Trophoblast cell (in vitro differentiated cells and primary cell): Measurements from ENCODE around the gene CFAP58.

Experiments used
- DNase-seq, 2 donors: peaks; one replicate each; pipeline ENCODE4 v3.0.0-alpha.2; 2016
- H2AFZ ChIP-seq: 2 replicates; pipeline ENCODE4 v1.6.1; 2013; ENCODE audit warnings: low read length, moderate library complexity, mild to moderate bottlenecking; ENCODE audit not compliant: insufficient read depth, poor library complexity
- H2AK5ac ChIP-seq: 2 replicates; pipeline ENCODE4 v1.6.1; 2013; ENCODE audit warnings: mild to moderate bottlenecking, low read length
- H2BK120ac ChIP-seq: 2 replicates; pipeline ENCODE4 v1.6.1; 2013; ENCODE audit warnings: low read length, mild to moderate bottlenecking, moderate library complexity; ENCODE audit not compliant: insufficient read depth, poor library complexity
- H2BK12ac ChIP-seq: 2 replicates; pipeline ENCODE4 v1.6.1; 2013; ENCODE audit warnings: mild to moderate bottlenecking, low read length, moderate library complexity
- H2BK5ac ChIP-seq: 2 replicates; pipeline ENCODE4 v1.6.1; 2013; ENCODE audit warnings: low read length, low read depth, moderate library complexity, mild to moderate bottlenecking; ENCODE audit not compliant: poor library complexity
- H3K14ac ChIP-seq: 2 replicates; pipeline ENCODE4 v1.6.1; 2013; ENCODE audit warnings: mild to moderate bottlenecking, low read length
- H3K18ac ChIP-seq: 2 replicates; pipeline ENCODE4 v1.6.1; 2013; ENCODE audit warnings: mild to moderate bottlenecking, low read length
- H3K23ac ChIP-seq: 2 replicates; pipeline ENCODE4 v1.6.1; 2013; ENCODE audit warnings: low read length
- H3K27ac ChIP-seq: 2 replicates; pipeline ENCODE4 v1.5.1; 2013; ENCODE audit warnings: low read depth, mild to moderate bottlenecking, inconsistent platforms, low read length, moderate library complexity
- H3K27me3 ChIP-seq: 2 replicates; pipeline ENCODE4 v1.6.1; 2013; ENCODE audit warnings: inconsistent platforms, mild to moderate bottlenecking, low read length, moderate library complexity; ENCODE audit not compliant: insufficient read depth
- H3K36me3 ChIP-seq, 2 experiments: 1 replicate in 1 of 2; 2 replicates in 1 of 2; pipeline ENCODE4 v1.6.1; 2013; ENCODE audit warnings: low read length in 2 of 2, mild to moderate bottlenecking in 2 of 2, moderate library complexity in 1 of 2; ENCODE audit not compliant: insufficient read depth in 2 of 2, control insufficient read depth in 1 of 2
- H3K4ac ChIP-seq: 2 replicates; pipeline ENCODE4 v1.6.1; 2013; ENCODE audit warnings: low read depth, mild to moderate bottlenecking, low read length, moderate library complexity
- H3K4me1 ChIP-seq, 2 experiments: 1 replicate in 1 of 2; 2 replicates in 1 of 2; pipeline ENCODE4 v1.6.1; 2013; ENCODE audit warnings: low read length in 2 of 2, mild to moderate bottlenecking in 2 of 2, moderate library complexity in 1 of 2; ENCODE audit not compliant: insufficient read depth in 2 of 2, control insufficient read depth in 1 of 2
- H3K4me2 ChIP-seq: 2 replicates; pipeline ENCODE4 v1.6.1; 2013; ENCODE audit warnings: inconsistent platforms, mild to moderate bottlenecking, low read length, moderate library complexity
- H3K4me3 ChIP-seq: 2 replicates; pipeline ENCODE4 v1.5.1; 2013; ENCODE audit warnings: mild to moderate bottlenecking, low read depth, low read length, inconsistent platforms
- H3K79me1 ChIP-seq: one replicate; pipeline ENCODE4 v1.6.1; 2013; ENCODE audit warnings: low read length
- H3K79me2 ChIP-seq: 2 replicates; pipeline ENCODE4 v1.6.1; 2013; ENCODE audit warnings: low read length, mild to moderate bottlenecking; ENCODE audit not compliant: control insufficient read depth, insufficient read depth, poor library complexity
- H3K9ac ChIP-seq: 2 replicates; pipeline ENCODE4 v1.6.1; 2013; ENCODE audit warnings: mild to moderate bottlenecking, low read length
- H3K9me3 ChIP-seq: 2 replicates; pipeline ENCODE4 v1.6.1; 2013; ENCODE audit warnings: low read depth, mild to moderate bottlenecking, control low read depth, inconsistent platforms, low read length; ENCODE audit not compliant: insufficient read depth
- H4K12ac ChIP-seq: 2 replicates; pipeline ENCODE4 v1.6.1; 2013; ENCODE audit warnings: low read depth, mild to moderate bottlenecking, low read length, moderate library complexity
- H4K8ac ChIP-seq: 2 replicates; pipeline ENCODE4 v1.6.1; 2013; ENCODE audit warnings: low read depth, mild to moderate bottlenecking, low read length, moderate library complexity
- H4K91ac ChIP-seq: one replicate; pipeline ENCODE4 v1.6.1; 2013; ENCODE audit warnings: low read depth, mild to moderate bottlenecking, low read length, moderate library complexity
- WGBS: extraction: QIAGEN DNeasy Blood & Tissue Kit; methylation state at CpG from one replicate; pipeline ENCODE4 v1.1.7; 2013; ENCODE audit warnings: missing lambda C conversion rate; ENCODE audit not compliant: insufficient read length, insufficient coverage; ENCODE audit errors: extremely low coverage; 5-methylcytosine and 5-hydroxymethylcytosine counted together

The CFAP58 gene

DNA sequence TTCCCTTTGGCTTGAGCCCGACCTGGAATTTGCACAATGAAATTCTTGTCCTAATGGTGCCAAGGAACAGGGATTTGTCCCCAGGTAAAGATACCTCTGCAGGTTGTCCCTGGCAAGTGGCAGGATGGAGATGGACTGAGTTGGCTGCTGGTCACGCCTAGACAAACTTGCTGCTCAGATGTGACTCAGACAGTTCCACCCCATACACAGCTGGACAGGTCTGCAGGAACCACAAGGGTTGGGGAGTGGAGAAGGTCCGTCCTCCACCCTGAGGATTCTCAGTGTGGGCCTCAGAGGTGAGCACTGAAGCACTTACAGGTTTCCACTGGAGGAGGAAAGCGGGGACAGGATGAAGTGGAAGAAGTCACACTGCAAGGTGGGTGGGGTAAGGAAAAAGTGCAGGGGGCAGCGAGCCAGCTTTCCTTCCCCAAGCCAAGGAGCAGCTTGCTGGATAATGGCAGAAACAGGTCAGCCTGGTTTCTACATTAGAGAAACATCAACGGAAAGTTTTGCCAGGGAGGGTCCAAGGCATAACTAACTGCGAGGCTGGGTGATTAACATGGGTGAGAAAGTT lies 35.8 kb upstream of the CFAP58 start:
- no CpG with 5 or more reads among the region's 7 CpGs for WGBS
- Histone ChIP-seq H2BK5ac (no peak overlapping the region), H3K4me3 (no peak overlapping the region), H3K9me3 (peaks cover 3% of the 10 kb centered on the region), H3K23ac (no peak overlapping the region), H3K18ac (no peak overlapping the region), H3K4ac (no peak overlapping the region), H3K4me2 (no peak overlapping the region), H2BK120ac (no peak overlapping the region), H3K79me2 (peaks cover 3% of the 10 kb centered on the region), H4K8ac (no peak overlapping the region), H3K14ac (no peak overlapping the region), H2AFZ (no peak overlapping the region), H3K79me1 (no peaks in the 10 kb centered on the region), H3K27ac (no peak overlapping the region), H2BK12ac (no peak overlapping the region), H4K12ac (no peak overlapping the region), H4K91ac (no peak overlapping the region), H2AK5ac (no peak overlapping the region), H3K36me3 (peaks cover 36 to 40% of the 10 kb centered on the region in 2 experiments), H3K27me3 (no peaks in the 10 kb centered on the region), H3K9ac (no peak overlapping the region), H3K4me1 (peaks cover 5 to 17% of the 10 kb centered on the region in 2 experiments)
- DNase-seq: peak; percentile 36 to 64

DNA sequence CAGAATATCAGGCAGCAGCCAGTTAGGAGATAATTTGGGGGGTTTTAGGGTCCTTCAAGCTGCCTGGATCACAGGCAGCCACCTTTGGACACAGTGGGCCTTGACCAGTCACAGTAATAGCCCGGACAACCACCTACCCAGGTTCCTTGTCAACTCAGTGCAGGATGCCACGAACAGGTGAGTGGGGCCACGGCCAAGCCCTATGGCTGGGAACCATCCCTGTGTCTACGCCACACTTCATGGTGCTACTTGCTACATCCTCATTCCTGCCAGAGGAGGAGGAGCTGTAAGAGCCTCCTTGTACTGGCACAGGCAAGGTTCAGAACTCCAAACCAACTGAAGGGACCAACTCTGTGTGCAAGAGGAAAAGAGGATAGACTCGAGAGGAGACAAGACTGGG lies 35.3 kb upstream of the CFAP58 start:
- no peak overlapping the region for H2BK12ac ChIP-seq
- H3K36me3 ChIP-seq: peaks cover 31 to 35% of the 10 kb centered on the region in 2 experiments
- H3K18ac ChIP-seq: no peak overlapping the region
- no peak overlapping the region for H3K14ac ChIP-seq
- no peak overlapping the region for H2BK120ac ChIP-seq
- no peak overlapping the region for H4K8ac ChIP-seq
- H3K4me2 ChIP-seq: no peak overlapping the region
- H3K4ac ChIP-seq: no peak overlapping the region
- peaks cover 5 to 17% of the 10 kb centered on the region in 2 experiments for H3K4me1 ChIP-seq
- H3K9ac ChIP-seq: no peak overlapping the region
- no peak overlapping the region for H4K91ac ChIP-seq
- no peak overlapping the region for H2AFZ ChIP-seq
- no peak overlapping the region for H3K27ac ChIP-seq
- no peaks in the 10 kb centered on the region for H3K27me3 ChIP-seq
- no peak overlapping the region for H2AK5ac ChIP-seq
- no peak for DNase-seq
- no peak overlapping the region for H4K12ac ChIP-seq
- H3K4me3 ChIP-seq: no peak overlapping the region
- no peak overlapping the region for H2BK5ac ChIP-seq
- H3K23ac ChIP-seq: no peak overlapping the region
- peaks cover 3% of the 10 kb centered on the region for H3K9me3 ChIP-seq
- H3K79me1 ChIP-seq: no peaks in the 10 kb centered on the region
- peaks cover 3% of the 10 kb centered on the region for H3K79me2 ChIP-seq
- WGBS: no CpG with 5 or more reads among the region's 5 CpGs

- Histone ChIP-seq H3K9ac (no peak overlapping the region), H2BK5ac (peak overlapping the region; percentile 16), H3K14ac (no peak overlapping the region), H3K23ac (no peak overlapping the region), H3K79me2 (peaks cover 3% of the 10 kb centered on the region), H3K4me1 (peaks cover 5 to 17% of the 10 kb centered on the region in 2 experiments), H3K27ac (no peak overlapping the region), H3K36me3 (peaks cover 27 to 28% of the 10 kb centered on the region in 2 experiments), H2BK120ac (no peak overlapping the region), H4K8ac (no peak overlapping the region), H4K12ac (no peak overlapping the region), H2AFZ (no peak overlapping the region), H2AK5ac (no peak overlapping the region), H2BK12ac (no peak overlapping the region), H3K4me3 (no peak overlapping the region), H3K4me2 (no peak overlapping the region), H3K18ac (no peak overlapping the region), H3K27me3 (no peaks in the 10 kb centered on the region), H4K91ac (no peak overlapping the region), H3K79me1 (no peaks in the 10 kb centered on the region), H3K4ac (peak overlapping the region; percentile 2), H3K9me3 (peaks cover 3% of the 10 kb centered on the region)
- WGBS: no CpG with 5 or more reads among the region's 19 CpGs
- no peak for DNase-seq
Observed at GRCh38 chr10:104318810-104319741, 34.6 kb upstream of the CFAP58 start.

GRCh38 chr10:104321226-104321625 lies 32.4 kb upstream of the CFAP58 start:
- Histone ChIP-seq H3K79me1 (no peaks in the 10 kb centered on the region), H3K4me2 (no peak overlapping the region), H3K4me1 (peaks cover 0 to 12% of the 10 kb centered on the region in 2 experiments), H2AK5ac (no peak overlapping the region), H4K12ac (no peak overlapping the region), H3K79me2 (peaks cover 8% of the 10 kb centered on the region), H3K23ac (no peak overlapping the region), H3K18ac (no peak overlapping the region), H2AFZ (no peak overlapping the region), H3K9me3 (no peaks in the 10 kb centered on the region), H2BK5ac (no peak overlapping the region), H3K27ac (no peak overlapping the region), H2BK120ac (no peak overlapping the region), H4K91ac (no peak overlapping the region), H3K4ac (peak overlapping the region; percentile 7), H3K36me3 (peaks cover 9 to 13% of the 10 kb centered on the region in 2 experiments), H4K8ac (no peak overlapping the region), H3K27me3 (no peaks in the 10 kb centered on the region), H2BK12ac (no peak overlapping the region), H3K14ac (no peak overlapping the region), H3K9ac (no peak overlapping the region), H3K4me3 (no peak overlapping the region)
- WGBS: no CpG with 5 or more reads among the region's 6 CpGs
- DNase-seq: no peak
